Left renal pelvis (tissue), 4 donors: ENCODE results near the gene ASAP3. TPM values are rescaled to one million over a fixed set of nuclear protein-coding genes. Genes with fewer than 3 reads are reported as not detected.
A peak's percentile ranks its signal among the peaks of the same experiment; 100 is the strongest.
"Not testable (repeated sequence)": the region's sequence is repeated elsewhere in the genome, so short reads cannot be mapped to it uniquely, and the experiment has no call there.

ENCODE experiments used
- DNase-seq, 4 donors: peaks; one replicate each; pipeline ENCODE4 v3.0.0-alpha.2; 2013; ENCODE audit warnings: low read depth in 4 of 4, low spot score in 3 of 4
- polyA plus RNA-seq, 4 donors: library from polyadenylated mRNA; unstranded; fragments of 120-200 nt; gene quantifications; one replicate each; pipeline ENCODE4 v1.2.1, GENCODE V29; 2013; ENCODE audit not compliant: insufficient read length in 4 of 4

Gene ASAP3
- polyA plus RNA-seq, 4 donors = 34.7 to 76.2 (median 39.9) TPM

DNA sequence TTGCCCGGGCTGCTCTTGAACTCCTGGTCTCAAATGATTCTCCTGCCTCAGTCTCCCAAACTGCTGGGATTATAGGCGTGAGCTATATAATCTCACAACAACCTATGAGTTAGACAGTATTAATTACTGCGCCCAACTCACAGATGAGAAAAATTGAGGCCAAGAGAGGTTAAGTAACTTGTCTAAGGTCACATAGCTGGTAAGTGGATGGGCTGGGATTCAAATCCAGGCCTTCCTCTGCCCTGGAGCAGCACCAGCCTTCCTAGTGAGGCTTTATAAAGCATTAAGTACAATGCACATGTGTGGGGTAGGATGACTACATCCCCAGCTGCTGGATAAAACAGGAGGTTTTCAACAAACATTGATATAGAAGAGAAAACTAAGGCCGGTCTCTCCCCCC, 31.9 kb upstream of the ASAP3 start:
- no peak for DNase-seq

DNA sequence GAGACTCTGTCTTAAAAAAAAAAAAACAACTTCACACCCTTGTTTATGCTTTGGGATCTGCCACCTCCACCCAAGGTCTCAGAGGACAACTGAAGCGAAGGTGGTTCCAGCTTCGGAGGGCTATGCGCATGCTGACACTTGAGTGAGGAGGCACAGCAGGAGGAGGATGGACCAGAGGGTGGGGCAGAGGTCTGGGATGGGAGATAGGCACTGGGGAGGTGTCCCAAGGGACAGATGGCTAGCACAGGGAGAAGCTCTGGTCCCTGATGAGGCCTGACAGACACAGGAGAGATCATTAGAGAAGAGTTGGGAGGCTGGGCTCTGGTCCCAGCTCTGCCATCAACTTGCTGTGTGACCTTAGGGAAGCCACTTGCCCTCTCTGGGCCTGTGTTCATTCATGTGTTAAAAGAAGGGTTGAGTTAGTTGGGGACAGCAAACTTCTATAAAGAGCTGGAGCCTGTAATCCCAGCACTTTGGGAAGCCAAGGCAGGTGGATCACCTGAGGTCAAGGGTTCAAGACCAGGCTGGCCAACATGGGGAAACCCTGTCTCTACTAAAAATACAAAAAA, 30.2 kb upstream of the ASAP3 start:
- DNase-seq = no peak

DNA sequence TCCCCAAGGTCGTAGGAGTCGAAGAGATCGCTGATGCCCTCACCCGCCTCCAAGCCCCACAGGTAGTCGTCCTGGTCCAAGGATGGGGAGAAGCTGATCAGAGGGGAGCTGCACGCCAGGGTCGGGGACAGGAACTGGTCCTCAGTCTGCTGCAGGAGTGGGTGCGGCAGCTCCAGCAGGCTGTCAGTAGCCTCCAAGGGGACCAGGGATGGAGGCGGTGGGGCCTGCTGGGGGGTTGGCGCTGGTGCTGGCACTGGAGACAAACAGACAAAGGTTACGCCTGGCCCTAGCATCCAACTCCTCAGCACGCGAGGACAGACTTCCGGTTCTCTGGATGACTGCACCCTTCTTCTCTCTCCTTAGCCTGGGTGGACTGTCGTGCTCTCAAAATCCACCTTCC, 25.9 kb upstream of the ASAP3 start:
- no peak for DNase-seq

DNA sequence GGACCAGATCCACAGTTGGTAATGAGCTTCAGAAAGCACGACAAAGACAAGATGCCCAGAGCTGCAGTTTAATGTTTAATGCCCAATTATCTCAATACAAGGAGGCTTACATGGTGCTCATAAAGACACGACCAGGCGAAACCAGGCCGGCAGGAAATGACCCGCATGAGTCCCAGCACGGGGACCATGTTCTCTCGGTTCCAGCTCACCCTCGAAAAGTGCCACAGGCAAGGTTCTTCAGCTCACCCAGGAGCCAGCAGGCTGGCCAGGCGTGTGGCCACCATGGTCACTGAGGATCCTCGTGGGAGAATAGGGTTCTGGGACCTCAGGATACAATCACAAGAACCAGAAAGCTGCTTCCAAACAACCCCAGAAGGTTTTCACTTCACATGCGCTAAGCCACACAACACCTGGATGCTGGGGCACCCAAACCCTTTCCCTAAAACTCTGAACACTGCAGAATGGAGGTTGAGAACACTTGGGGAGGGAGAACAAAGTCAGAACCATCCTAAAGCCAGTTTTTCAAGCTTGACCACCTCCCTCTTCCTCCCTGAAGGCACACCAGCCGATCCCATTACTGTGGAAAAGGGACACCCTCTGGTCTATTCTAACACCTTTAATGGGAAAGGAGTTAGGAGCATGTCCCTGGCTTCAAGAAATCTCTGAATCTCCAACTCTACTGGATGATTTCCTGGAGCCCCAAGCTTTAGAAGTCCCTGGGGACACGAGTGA, 22.6 kb upstream of the ASAP3 start:
- no peak for DNase-seq

DNA sequence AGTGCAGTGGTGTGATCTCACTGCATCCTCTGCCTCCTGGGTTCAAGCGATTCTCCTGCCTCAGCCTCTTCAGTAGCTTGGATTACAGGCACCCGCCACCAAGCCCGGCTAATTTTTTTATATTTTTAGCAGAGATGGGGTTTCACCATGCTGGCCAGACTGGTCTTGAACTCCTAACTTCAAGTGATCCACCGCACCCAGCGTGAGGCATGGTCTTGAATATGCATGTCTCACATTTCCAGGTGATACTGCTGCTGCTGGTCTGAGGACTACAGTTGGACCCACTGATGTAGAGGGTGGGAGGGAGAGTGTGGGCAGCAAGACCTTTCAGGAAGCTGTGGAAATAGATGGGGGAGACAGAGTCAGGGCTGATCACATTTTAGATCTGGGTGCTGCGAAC, 21.9 kb upstream of the ASAP3 start:
- no peak for DNase-seq

DNA sequence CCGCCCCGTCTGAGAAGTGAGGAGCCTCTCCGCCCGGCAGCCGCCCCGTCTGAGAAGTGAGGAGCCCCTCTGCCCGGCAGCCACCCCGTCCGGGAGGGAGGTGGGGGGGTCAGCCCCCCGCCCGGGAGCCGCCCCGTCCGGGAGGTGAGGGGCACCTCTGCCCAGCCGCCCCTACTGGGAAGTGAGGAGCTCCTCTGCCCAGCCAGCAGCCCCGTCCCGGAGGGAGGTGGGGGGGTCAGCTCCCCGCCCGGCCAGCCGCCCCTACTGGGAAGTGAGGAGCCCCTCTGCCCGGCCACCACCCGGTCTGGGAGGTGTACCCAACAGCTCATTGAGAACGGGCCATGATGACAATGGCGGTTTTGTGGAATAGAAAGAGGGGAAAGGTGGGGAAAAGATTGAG, 20.2 kb upstream of the ASAP3 start:
- not testable (repeated sequence) for DNase-seq

DNA sequence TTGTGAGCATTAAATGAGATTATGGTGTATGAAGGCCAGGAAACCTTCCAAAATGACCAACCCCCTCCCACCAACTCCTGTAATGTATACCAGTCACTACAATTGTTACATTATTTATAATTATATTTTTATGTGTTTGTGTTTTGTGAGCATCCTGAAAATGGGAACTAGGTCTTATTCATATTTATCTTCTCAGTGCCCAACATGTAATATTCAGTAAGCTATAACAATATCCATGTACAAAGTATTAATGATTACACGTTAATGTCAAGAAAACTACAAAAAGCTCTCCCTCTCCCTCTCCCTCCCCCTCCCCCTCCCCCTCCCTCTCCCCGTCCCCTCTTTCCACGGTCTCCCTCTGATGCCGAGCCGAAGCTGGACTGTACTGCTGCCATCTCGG, 19.0 kb upstream of the ASAP3 start:
- no peak for DNase-seq

DNA sequence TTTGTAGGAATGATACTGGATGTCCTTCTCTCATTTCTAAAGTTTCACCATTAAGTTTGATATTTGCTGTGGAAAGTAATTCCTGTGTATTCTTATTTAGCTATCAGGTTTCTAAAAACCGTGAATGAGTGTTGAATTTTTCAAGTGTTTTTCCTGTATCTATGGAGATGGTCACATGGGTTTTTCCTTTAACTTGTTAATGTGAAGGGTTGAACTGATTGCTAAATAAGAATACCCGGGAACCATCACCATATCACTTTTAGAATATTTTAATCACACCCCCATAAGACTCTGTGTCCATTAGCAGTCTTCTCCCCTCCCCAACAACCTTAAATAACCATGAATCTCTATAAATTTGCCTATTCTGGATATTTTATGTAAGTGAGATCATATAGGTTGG, 16.5 kb upstream of the ASAP3 start:
- DNase-seq = no peak

DNA sequence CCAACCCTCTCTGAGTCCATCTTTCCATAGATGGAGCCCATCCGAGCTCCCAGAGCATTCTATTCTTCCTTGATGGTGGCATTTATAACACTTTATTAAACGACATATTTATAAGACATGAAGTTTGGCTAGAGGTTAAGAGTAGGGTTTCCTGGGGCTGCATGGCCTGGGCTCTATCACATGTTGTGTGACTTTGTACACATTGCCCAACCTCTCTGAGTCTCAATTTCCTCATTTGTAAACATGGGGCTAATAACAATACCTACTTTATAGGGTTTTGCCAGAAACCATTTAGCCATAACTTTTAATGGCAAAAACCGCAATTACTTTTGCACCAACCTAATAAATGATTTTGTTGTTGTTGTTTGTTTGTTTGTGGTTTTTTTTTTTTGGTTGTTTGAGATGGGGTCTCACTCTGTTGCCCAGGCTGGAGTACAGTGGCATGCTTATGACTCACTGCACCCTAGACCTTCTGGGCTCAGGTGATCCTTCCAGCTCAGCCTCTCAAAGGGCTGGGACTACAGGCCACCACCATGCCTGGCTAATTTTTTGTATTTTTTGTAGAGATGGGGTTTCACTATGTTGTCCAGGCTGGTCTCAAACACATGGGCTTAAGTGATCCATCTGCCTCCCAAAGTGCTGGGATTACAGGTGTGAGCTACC, 13.9 kb upstream of the ASAP3 start:
- DNase-seq = no peak

DNA sequence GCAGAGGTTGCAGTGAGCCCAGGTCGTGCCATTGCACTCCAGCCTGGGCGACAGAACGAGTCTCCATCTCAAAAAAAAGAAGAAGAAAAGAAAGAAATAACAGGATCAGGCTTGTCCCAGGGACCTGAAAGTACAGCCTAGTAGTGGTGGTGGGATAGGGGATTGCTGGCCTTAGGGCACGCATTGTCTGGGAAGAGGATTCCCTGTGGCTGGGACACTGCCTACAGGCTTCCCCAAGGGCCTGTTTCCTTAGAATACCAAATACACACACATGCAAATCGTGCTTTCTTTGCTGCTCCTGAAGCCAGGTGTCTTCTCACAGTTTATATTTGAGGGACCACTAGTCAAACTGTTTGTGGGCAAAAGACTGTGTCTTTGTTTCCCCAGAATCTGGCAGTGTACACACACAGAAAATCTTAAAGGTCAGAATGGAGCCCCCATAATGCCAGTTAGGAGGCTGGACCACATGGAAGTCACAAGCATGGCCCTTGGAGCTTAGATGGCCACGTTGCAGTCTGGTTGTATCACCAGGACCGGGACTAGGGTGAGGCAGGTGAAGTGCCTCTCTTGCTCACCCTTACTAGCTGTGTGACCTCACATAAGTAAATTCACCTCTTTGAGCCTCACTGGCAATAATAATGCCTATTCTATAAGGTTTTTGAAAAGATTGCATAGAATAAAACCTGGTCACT, 12.7 kb upstream of the ASAP3 start:
- no peak for DNase-seq

DNA sequence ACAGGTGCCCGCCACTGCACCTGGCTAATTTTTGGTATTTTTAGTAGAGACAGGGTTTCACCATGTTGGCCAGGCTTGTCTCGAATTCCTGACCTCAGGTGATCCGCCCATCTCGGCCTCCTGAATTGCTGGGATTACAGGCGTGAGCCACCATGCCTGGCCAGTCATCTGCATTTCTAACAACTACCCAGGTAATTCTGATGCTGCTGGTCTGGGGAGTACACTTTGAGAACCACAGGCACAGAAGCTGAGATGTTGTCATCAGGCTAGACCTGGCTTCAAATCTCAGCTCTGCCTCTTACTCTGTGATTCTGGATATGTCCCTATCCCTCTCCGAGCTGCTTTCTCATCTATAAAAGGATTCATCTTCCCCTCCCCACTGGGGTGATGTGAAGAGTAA, 10.9 kb upstream of the ASAP3 start:
- not testable (repeated sequence) for DNase-seq

DNA sequence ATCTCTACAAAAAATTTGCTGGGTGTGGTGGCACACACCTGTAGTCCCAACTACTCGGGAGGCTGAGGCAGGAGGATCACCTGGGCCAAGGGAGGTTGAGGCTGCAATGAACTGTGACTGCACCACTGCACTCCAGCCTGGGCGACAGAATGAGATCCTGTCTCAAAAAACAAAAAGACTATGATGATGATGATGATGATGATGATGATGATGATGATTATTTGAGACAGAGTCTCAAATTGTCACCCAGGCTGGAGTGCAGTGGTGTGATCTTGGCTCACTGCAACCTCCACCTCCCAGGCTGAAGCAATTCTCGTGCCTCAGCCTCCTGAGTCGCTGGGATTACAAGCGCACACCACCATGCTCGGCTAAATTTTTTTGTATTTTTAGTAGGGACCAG, 8.8 kb upstream of the ASAP3 start:
- not testable (repeated sequence) for DNase-seq

DNA sequence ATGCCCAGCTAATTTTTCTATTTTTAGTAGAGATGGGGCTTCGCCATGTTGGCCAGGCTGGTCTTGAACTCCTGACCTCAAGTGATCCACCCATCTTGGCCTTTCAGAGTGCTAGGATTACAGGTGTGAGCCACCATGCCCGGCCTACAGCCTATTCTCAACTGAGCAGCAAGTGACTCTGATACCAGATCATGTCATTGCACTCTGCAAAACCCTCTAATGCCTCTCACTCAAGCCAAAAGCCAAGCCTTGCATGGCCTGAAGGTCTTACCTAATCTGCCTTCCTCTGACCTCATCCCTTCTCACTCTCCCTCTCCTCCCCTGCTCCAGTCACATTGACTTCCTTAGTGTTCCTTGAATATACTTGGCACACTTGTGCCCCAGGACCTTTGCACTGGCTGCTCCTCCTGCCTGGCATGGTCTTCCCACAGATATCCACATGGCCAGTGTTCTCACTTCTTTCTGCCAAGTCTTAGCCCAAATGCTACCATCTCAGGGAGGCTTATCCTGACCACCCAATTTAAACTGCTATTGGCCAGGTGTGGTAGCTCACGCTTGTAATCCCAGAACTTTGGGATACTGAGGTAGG, 8.2 kb upstream of the ASAP3 start:
- no peak for DNase-seq

DNA sequence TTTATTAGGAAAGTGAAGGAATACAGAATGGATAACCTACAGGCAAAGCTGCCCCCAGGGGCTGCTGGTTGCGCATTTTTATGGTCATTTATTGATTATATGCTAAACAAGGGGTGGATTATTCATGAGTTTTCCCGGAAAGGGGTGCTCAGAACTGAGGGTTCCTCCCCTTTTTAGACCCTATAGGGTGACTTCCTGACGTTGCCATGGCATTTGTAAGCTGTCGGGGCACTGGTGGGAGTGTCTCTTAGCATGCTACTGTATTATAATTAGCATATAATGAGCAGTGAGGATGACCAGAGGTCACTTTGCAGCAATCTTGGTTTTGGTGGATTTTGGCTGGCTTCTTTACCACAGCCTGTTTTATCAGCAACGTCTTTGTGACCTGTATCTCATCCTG, 5.9 kb upstream of the ASAP3 start:
- DNase-seq = no peak

DNA sequence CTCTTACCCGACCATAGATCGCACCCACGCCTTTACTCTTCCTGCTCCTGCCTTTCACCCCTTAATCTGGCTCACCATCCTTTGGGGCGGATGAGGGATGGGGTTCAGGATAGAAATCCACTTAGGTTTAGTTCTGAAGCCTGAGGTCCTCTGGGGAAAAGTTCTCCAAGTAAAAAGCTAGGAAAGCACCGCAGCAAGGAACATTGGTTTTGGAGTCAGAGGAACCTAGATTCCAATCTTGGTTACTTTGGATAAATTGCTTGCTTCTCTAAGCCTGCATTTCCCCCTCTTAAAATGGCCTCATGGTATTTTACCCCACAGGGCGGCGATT, 988 bp upstream of the ASAP3 start:
- DNase-seq = no peak

DNA sequence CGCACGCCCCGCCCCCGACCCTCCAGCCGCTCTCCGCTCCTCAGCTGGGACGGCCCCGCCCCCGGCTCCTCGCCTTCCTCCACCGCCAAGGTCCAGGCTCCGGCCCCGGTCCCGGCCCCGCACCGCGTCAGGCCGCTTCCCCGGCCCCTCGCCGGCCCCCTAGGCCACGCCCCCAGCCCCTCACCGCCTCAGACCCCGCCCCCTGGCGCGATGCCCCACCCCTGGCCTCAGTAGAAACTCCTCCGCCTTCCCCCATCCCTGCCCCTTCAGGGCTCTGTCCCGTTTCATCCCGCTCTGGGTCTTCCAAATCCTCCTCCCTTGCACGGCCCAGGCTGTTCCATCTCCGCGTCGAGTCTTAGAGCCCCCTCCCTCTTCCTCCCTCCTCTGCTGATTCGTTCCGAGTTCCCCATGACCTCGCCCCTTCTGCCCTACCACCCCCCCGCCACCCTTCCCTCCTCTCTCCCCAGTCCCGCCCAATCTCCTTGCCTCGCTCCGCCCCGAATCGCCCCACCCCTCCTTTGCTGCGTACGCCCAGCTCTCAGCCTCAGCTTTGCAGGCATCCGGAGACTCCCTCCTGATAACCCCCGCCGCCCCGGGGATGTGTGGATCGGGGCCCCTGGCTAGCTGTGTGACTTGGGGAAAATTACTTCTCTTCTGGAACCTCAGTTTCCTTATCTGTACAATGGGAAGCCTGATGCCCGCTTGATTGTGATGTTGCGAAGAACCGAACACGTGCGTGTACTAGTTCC, 448 bp upstream of the ASAP3 start:
- peak; percentile 81 to 82 (median 82) for DNase-seq

DNA sequence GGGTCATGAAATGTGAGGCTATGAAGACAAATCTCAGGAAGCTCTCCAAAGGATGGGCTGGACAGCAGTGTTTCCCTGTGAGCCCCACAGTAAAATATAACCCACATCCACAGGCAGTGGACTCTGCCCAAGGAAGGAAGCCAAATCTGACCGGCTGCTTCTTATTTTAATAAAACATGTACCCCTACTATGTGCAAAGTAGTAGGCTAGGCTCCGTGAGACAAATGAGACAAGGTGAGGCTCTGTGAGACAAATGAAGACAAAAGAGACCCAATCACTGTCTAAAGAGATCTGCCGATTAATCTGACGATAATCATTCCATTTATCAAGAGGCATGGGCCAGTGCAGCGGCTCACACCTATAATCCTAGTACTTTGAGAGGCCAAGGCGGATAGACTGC, 2.1 kb downstream of the ASAP3 start:
- no peak for DNase-seq

DNA sequence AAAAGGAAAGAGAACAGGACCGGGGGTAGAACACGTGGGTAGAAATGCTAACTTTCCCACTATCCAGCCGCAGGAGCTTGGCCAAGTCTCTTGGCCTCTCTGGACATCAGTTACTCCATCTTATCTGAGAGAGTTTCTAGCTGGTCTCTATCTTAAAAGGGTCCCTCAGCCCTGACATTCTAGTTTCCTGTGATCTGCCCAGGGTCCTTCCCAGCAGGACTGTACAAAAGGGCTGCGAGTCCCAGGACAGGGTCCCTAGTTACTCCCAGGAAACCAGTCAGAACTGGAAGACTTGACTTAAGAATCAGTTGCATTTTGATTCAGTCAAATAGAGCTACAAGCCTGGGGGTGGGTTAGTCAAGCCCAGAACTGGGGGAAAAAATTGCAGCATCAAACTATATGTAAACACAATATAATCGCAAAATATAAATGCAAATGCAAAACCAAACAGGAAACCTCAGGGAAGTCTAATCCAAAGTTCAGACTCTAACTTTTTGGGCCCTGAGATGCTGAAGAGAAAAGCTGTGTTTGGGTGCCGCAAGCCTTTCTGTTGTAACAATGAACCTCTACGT, 2.9 kb downstream of the ASAP3 start:
- no peak for DNase-seq

DNA sequence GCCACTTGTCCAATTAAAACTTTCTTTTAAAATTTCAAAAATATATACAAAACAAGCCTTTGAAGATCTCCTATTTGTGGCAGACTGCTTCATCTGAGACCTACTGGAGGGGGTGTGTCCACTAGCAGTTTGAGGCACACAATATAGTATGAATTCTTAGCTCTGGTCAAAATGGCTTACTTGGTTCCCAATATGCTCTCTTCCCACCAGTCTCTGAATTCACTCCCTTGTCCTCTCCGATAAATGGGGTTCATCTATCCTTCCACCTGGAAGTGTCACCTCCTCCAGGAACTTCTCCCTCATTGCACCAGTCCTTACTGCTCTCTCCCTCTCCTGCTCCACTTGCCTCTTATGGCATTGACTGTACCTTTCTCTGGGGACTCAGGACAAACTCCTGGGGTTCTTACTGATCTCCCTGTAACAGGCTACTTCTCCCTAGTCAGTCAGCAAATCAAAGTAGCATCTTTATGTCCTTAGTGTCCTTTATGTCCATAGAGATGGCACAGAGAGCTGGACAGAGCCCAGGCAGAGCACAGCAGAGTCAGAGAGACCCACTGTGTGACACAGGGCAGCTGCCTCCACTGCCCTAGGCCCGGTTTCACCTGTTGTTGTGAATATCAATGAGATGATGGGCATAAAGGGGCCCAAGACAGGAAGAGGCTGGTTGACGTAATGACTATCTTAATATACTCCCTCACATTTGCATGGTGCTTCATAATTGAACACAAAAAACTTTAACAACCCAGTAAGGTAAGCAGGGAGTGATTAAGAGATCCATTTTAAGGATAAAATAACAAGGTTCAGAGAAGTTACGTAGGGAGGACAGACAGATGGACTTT, 3.6 kb downstream of the ASAP3 start:
- DNase-seq = no peak

DNA sequence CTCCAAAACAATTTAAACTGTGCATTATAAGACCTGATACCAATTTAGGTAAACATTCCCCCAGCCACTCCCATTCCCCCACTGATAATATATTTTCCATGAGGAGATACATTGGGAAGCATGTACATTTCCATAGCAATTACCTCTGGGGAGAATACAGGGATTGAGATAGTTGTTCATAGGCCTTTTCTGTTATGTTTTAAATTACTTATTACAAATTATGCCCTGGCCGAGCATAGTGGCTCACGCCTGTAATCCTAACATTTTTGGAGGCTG, 4.4 kb downstream of the ASAP3 start:
- DNase-seq = no peak
